WI38 (cell line): ENCODE data around the gene SUPT7L.
"Not testable (repeated sequence)": the region's sequence is repeated elsewhere in the genome, so short reads cannot be mapped to it uniquely, and the experiment has no call there.

Experiments
- H3K4me3 ChIP-seq: 2 replicates; pipeline ENCODE4 v1.5.1; 2011; ENCODE audit warnings: low read depth, mild to moderate bottlenecking, control low read depth, low read length
- TF ChIP-seq, protein P1 (sequence below): IDR thresholded peaks from 2 replicates; pipeline ENCODE4 v1.5.1; 2012; ENCODE audit warnings: low read depth, mild to moderate bottlenecking, control low read depth, low read length

Gene SUPT7L

DNA sequence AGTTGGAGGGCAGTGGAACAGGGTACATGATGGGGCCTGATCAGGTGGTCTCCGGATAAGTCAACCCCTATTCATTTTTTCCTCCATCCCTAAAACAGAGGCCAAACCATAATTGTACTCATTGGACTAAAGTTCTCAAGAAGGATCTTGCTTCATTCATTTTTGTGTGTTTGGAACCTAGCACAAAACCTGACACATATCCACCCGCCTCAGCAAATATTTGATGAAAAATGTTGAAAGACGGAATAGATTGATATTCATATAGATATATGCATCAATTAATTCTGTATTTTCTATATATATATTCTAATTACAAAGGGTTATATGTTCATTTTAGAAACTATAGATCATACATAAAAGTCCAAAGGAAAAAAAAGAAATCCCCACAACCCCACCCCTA lies 22.2 kb upstream of the SUPT7L start:
- TF ChIP-seq, protein P1, sequence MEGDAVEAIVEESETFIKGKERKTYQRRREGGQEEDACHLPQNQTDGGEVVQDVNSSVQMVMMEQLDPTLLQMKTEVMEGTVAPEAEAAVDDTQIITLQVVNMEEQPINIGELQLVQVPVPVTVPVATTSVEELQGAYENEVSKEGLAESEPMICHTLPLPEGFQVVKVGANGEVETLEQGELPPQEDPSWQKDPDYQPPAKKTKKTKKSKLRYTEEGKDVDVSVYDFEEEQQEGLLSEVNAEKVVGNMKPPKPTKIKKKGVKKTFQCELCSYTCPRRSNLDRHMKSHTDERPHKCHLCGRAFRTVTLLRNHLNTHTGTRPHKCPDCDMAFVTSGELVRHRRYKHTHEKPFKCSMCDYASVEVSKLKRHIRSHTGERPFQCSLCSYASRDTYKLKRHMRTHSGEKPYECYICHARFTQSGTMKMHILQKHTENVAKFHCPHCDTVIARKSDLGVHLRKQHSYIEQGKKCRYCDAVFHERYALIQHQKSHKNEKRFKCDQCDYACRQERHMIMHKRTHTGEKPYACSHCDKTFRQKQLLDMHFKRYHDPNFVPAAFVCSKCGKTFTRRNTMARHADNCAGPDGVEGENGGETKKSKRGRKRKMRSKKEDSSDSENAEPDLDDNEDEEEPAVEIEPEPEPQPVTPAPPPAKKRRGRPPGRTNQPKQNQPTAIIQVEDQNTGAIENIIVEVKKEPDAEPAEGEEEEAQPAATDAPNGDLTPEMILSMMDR, result no peak
- no peak overlapping the region for H3K4me3 ChIP-seq

DNA sequence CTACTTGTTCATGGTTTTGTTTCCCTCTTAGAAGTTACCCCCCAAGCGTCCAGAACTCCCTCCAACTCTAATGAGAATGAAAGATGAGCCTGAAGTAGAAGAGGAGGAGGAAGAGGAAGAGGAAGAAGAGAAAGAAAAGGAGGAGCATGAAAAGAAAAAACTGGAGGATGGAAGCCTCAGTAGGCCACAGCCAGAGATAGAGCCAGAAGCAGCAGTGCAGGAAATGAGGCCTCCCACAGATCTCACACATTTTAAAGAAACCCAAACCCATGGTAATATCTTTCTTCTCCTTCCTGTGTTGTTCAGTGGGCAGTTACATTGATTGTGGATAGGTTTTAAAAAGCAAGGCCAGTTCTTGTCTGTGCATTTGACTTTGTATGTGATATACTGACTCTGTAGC lies 21.6 kb upstream of the SUPT7L start:
- not testable (repeated sequence) for H3K4me3 ChIP-seq

DNA sequence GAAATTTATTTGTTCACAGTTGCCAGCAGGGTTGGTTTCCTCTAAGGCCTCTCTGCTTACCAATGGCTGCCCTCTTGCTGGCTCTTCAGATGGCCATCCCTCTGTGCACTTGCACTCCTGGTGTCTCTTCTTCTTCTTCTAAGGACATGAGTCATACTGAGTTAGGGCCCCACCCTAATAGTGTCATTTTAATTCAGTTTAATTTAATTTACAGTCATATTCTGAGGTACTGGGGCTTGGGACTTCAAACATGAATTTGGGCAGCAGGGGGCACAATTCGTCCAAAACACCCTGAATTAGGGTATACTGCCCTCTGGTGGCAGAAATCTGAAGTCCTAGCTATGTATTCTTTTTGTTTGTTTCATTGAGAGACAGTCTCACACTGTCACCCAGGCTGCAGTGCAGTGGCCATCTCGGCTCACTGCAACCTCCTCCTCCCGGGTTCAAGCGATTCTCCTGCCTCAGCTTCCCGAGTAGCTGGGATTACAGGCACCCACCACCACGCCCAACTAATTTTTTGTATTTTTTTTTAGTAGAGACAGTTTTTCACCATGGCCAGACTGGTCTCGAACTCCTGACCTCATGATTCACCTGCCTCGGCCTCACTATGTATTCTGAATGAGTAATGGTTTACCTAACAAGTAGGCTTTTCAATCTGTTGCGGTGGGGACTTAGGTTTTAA lies 20.1 kb upstream of the SUPT7L start:
- TF ChIP-seq, protein P1, result peak; percentile 80

DNA sequence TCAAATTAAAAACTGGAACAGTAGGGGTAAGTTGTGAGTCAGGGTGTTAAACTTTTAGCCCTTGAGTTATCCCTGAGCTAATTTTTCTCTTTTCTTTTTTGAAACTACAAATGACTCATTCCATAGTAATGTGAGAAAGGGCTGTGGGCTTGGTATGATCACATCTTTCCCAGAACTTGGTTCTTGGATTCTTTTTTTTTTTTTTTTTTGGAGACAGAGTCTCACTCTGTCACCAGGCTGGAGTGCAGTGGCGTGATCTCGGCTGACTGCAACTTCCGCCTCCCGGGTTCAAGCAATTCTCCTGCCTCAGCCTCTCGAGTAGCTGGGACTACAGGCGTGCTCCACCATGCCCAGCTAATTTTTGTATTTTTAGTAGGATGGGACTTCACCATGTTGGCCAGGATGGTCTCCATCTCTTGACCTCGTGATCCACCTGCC lies 18.9 kb upstream of the SUPT7L start:
- H3K4me3 ChIP-seq, result not testable (repeated sequence)

More for the DNA sequence above, 20.1 kb upstream of the SUPT7L start:
- no peak overlapping the region for H3K4me3 ChIP-seq

DNA sequence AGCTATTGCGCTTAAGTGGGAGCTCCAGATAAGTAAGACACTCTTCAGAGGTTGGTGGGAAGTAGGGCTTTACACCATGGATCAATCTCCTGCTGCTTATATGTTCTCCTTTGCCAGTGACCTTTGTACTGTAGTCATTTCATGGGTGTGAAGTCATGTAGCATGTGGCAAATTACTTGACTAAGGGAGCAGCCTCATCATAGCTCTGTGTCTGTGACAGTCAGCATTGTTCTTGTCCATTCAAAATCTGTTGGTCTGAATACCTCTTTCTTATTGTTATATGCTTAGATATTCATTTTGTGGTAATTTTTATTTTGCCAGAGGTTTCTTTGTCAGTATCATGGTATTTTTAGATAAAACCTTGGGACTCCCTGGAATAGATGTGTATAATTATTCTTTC lies 18.4 kb upstream of the SUPT7L start:
- TF ChIP-seq, protein P1, result no peak
- H3K4me3 ChIP-seq, result no peak overlapping the region

DNA sequence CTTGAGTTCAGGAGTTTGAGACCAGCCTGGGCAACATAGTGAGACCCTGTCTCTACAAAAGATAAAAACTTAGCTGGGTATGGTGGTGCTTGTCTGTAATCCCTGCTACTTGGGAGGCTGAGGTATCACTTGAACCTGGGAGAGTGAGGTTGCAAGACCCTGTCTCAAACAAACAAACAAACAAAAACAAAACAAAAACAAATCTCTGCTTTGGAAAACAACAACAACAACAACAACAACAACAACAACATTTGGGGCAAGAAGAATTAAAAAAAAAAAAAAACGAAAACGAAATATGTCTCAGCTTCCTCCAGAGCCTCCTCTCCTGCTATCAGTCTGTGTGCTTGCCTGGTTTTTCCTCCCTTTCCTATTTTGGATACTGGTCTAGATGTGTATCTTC lies 17.2 kb upstream of the SUPT7L start:
- TF ChIP-seq, protein P1, result no peak
- no peak overlapping the region for H3K4me3 ChIP-seq

DNA sequence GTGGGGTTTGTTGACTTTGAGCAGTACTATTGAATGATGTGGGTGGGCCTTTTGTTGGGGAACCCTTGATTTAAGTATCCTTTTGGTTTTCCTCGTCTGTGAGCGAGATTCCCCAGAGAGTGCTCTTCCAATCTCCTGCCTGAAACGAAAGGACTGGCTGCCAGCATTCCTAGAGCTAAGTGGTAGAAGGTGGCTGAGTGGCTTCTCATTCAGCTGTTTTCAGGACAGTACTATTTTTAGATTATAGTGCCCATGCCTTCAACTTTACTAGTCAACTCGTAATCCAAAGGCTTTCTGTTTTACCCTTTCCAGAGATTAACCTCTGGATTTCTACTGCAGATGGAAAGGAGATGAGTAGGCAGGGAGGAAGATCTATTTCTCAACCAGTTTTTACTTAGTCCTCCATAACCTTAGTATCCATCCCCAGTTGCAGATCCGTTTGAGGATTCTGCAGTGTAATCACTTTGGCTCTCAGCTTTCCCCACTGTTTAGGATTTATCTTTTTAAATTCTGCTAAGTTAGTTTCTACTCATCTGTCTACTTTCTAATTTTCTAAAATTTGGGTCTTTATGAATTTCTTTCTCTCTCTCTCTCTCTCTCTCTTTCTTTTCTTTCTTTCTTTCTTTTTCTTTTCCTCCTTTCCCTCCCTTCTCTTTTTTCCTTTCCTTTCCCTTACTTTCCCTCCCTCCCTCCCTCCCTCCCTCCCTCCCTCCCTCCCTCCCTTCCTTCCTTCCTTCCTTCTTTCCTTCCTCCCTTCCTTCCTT lies 9.5 kb upstream of the SUPT7L start:
- TF ChIP-seq, protein P1, result no peak
- no peak overlapping the region for H3K4me3 ChIP-seq

DNA sequence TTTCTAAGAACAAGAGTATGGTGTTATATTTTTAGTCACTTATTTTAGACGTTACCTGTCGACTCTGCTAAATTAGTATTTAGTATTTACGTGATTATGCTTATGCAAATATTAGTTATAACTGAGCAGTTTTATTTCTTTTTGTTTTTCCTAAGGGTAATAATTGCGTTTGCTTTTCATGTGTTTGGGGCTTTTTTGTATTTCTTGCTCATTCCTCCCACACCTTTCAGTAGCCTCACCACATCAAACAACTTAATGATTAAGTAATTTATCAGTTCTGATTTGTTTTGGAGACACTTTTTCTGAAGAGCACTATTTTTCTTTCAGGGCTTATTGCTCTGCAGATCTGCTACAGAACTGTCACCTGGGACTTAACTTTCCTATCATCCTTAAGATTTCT lies 7.8 kb upstream of the SUPT7L start:
- H3K4me3 ChIP-seq, result no peak overlapping the region
- TF ChIP-seq, protein P1, result no peak
